GM12878 (cell line): ENCODE data around the gene BEAN1. TPM values are rescaled to one million over a fixed set of nuclear protein-coding genes. Genes with fewer than 3 reads are reported as not detected.

ENCODE experiments used
- ATAC-seq: fragments of 200-7000 bp; cut with Tn5 transposase; 3 replicates; pipeline ENCODE4 v1.9.1; 2020; ENCODE audit warnings: mild to moderate bottlenecking, moderate library complexity
- BruUV-seq: library from RNA; stranded (reverse); fragments of 400-500 nt; replicated peaks from 2 replicates; lab custom pipeline; 2021; lab: Mats Ljungman, UMichigan
- CTCF ChIA-PET: fragments of 300-600 bp; sonication (Branson Sonifier 250); formaldehyde crosslinking; extraction: SDS; loops from one replicate; lab custom pipeline; 2021; ENCODE audit warnings: inconsistent platforms; lab: Yijun Ruan, JAX
- POLR2A ChIA-PET: fragments of 350-600 bp; formaldehyde crosslinking; extraction: SDS; loops from one replicate; lab custom pipeline; 2021; ENCODE audit warnings: inconsistent platforms; lab: Charles Lee
- RAD21 ChIA-PET: fragments of 300-600 bp; sonication (Branson Sonifier 250); formaldehyde crosslinking; loops from one replicate; lab custom pipeline; 2023; ENCODE audit warnings: antibody characterized with exemption; ENCODE audit not compliant: unreplicated experiment; lab: Charles Lee
- SMC1A ChIA-PET: fragments of 300-600 bp; sonication (Branson Sonifier 250); formaldehyde crosslinking; loops from one replicate; lab custom pipeline; 2023; ENCODE audit not compliant: unreplicated experiment, uncharacterized antibody; lab: Charles Lee
- DNase-seq: peaks from one replicate; pipeline ENCODE4 v3.0.0-alpha.2; 2011; ENCODE audit warnings: low read depth, low spot score
- FAIRE-seq: peaks from 3 replicates; lab custom pipeline; 2011; peaks lifted over from hg19 to GRCh38; lab: Jason Lieb, UNC
- H2AFZ ChIP-seq: 2 replicates; pipeline ENCODE4 v1.6.0; 2011; ENCODE audit warnings: low read depth, low read length, control low read depth; ENCODE audit not compliant: control insufficient read depth
- H3K27ac ChIP-seq: 2 replicates; pipeline ENCODE4 v1.5.1; 2011; ENCODE audit warnings: control low read depth; ENCODE audit not compliant: control insufficient read depth, insufficient read depth
- H3K27me3 ChIP-seq, 2 experiments: replicated peaks in 1 of 2; 2 replicates each; pipeline versions ENCODE4 v1.6.0 to v1.6.1; 2011; ENCODE audit warnings: low read length in 1 of 2; ENCODE audit not compliant: control insufficient read depth in 2 of 2, insufficient read depth in 2 of 2
- H3K36me3 ChIP-seq, 2 experiments: 2 replicates each; pipeline ENCODE4 v1.5.1; 2011; ENCODE audit warnings: low read length in 1 of 2; ENCODE audit not compliant: control insufficient read depth in 2 of 2, insufficient read depth in 2 of 2
- H3K4me1 ChIP-seq: 2 replicates; pipeline ENCODE4 v1.6.1; 2011; ENCODE audit warnings: mild to moderate bottlenecking, low read length, moderate library complexity, mixed read lengths; ENCODE audit not compliant: control insufficient read depth, insufficient read depth
- H3K4me2 ChIP-seq: 2 replicates; pipeline ENCODE4 v1.6.0; 2011; ENCODE audit warnings: control low read depth; ENCODE audit not compliant: control insufficient read depth, insufficient read depth
- H3K4me3 ChIP-seq: fragments of 200-600 bp; sonication (generic); 2 replicates; pipeline ENCODE4 v1.5.1; 2016
- H3K79me2 ChIP-seq: 2 replicates; pipeline ENCODE4 v1.6.0; 2011; ENCODE audit warnings: low read length; ENCODE audit not compliant: control insufficient read depth, insufficient read depth
- H3K9ac ChIP-seq: 2 replicates; pipeline ENCODE4 v1.8.0; 2011; ENCODE audit warnings: low read length, control low read depth, mixed read lengths; ENCODE audit not compliant: control insufficient read depth, insufficient read depth
- H3K9me3 ChIP-seq: replicated peaks from 3 replicates; pipeline ENCODE4 v1.5.1; 2011; ENCODE audit warnings: mild to moderate bottlenecking, low read length; ENCODE audit not compliant: control insufficient read depth, insufficient read depth
- H4K20me1 ChIP-seq: 2 replicates; pipeline ENCODE4 v1.6.0; 2011; ENCODE audit not compliant: control insufficient read depth, insufficient read depth
- CBX5 ChIP-seq: sonication (generic); IDR thresholded peaks from 2 replicates; pipeline ENCODE4 v1.6.1; 2016; ENCODE audit warnings: low read depth, moderate library complexity, mild to moderate bottlenecking, inconsistent platforms
- DPF2 ChIP-seq: fragments of 450-650 bp; IDR thresholded peaks from 2 replicates; pipeline ENCODE4 v1.6.1; 2017; ENCODE audit warnings: mild to moderate bottlenecking
- ETV6 ChIP-seq, 2 experiments: fragments of 450-650 bp in 1 of 2; IDR thresholded peaks in 1 of 2; conservative IDR thresholded peaks in 1 of 2; 2 replicates each; pipeline ENCODE4 v1.6.1; 2014; ENCODE audit warnings: antibody characterized with exemption in 1 of 2, borderline replicate concordance in 1 of 2, low read depth in 1 of 2, mild to moderate bottlenecking in 1 of 2, moderate library complexity in 1 of 2
- HDAC6 ChIP-seq: fragments of 200-600 bp; sonication (generic); IDR thresholded peaks from one replicate; pipeline ENCODE4 v1.8.0; 2017; ENCODE audit warnings: antibody characterized with exemption; ENCODE audit not compliant: unreplicated experiment
- PKNOX1 ChIP-seq: fragments of 450-650 bp; IDR thresholded peaks from 2 replicates; pipeline ENCODE4 v1.6.1; 2016; ENCODE audit warnings: mild to moderate bottlenecking
- RFX5 ChIP-seq: IDR thresholded peaks from 2 replicates; pipeline ENCODE4 v1.6.1; 2011; ENCODE audit warnings: low read depth, low read length, improper control_type of control experiment
- SIN3A ChIP-seq: IDR thresholded peaks from 2 replicates; pipeline ENCODE4 v1.6.1; 2012; ENCODE audit warnings: low read depth, low read length, improper control_type of control experiment
- SIX5 ChIP-seq: IDR thresholded peaks from 2 replicates; pipeline ENCODE4 v1.6.1; 2011; ENCODE audit warnings: mild to moderate bottlenecking, low read depth, low read length, moderate library complexity; ENCODE audit not compliant: severe bottlenecking
- SP1 ChIP-seq: IDR thresholded peaks from one replicate; pipeline ENCODE4 v1.6.1; 2011; ENCODE audit warnings: low read depth, low read length
- WGBS: methylation state at CpG from one replicate; pipeline ENCODE4 v1.1.6; 2016; ENCODE audit warnings: low lambda C conversion rate; ENCODE audit not compliant: insufficient replicate concordance, insufficient coverage; ENCODE audit errors: missing lambda C conversion rate; 5-methylcytosine and 5-hydroxymethylcytosine counted together
- in situ Hi-C: fragments of 300-500 bp; cut with MboI; formaldehyde crosslinking; loops from 9 replicates; pipeline ENCODE4 v1.14.3; 2018; ENCODE audit warnings: mixed read lengths
- intact Hi-C: fragments of 100-400 bp; cut with micrococcal nuclease; formaldehyde crosslinking; loops from one replicate; pipeline ENCODE4 v1.14.2; 2022; ENCODE audit not compliant: unreplicated experiment
- polyA plus RNA-seq, 11 experiments: library from polyadenylated mRNA; depleted of rRNA in 4 of 11; unstranded in 6 of 11; stranded (reverse) in 5 of 11; fragments of >200 nt; fragmentation: Nextera tagmentation in 4 of 11; fragmentation: Illumina TruSeq in 1 of 11; extraction: Ambion mirVana in 4 of 11; extraction: Trizol in 1 of 11; gene quantifications; 1 replicate in 1 of 11; 2 replicates in 10 of 11; pipeline versions ENCODE4 v1.2.1 to v1.2.3, GENCODE V29; 2011 to 2016; ENCODE audit warnings: inconsistent platforms in 2 of 11, missing spikeins in 2 of 11, low read depth in 1 of 11
- total RNA-seq, 4 experiments: library from RNA; depleted of rRNA in 3 of 4; stranded (reverse); fragments of >200 nt in 3 of 4; fragmentation: Illumina TruSeq in 1 of 4; extraction: Trizol in 1 of 4; gene quantifications; 2 replicates each; pipeline versions ENCODE4 v1.2.1 to v1.2.3, GENCODE V29; 2013 to 2021

Gene BEAN1
- total and polyA plus RNA-seq, 10 of the 15 experiments (the other 5 are each of a cell fraction or from before 2014, with no cell fraction given) = not detected

- no peak for TF ChIP-seq SIX5
- TF ChIP-seq, all 136 proteins: peak for 0
These were observed 16.2 kb downstream of the BEAN1 start (continued) for GRCh38 chr16:66443269-66443652.

- intact Hi-C loops (no loop called here), in situ Hi-C loops (no loop called here)
- DNase-seq (no peak), ATAC-seq (peak; percentile 45; the same call in 2 of the 3 replicates), FAIRE-seq (no peak)
- Histone ChIP-seq H3K27me3 (peaks cover 3% of the 10 kb centered on the region in 2 experiments), H3K4me2 (no peak overlapping the region), H3K4me1 (no peaks in the 10 kb centered on the region), H3K27ac (no peak overlapping the region), H3K9ac (no peak overlapping the region), H3K4me3 (no peak overlapping the region), H3K79me2 (no peaks in the 10 kb centered on the region), H3K36me3 (no peaks in the 10 kb centered on the region), H4K20me1 (no peaks in the 10 kb centered on the region), H2AFZ (no peak overlapping the region), H3K9me3 (no peaks in the 10 kb centered on the region)
- TF ChIP-seq CBX5 = no peak
- TF ChIP-seq SP1 = no peak
- no peak for TF ChIP-seq PKNOX1
- TF ChIP-seq SIN3A = no peak
- no peak for TF ChIP-seq RFX5
- TF ChIP-seq ETV6 (conservative IDR thresholded peaks at IDR 0.05 in 1 of 2, IDR thresholded peaks at IDR 0.05 in 1 of 2; ENCODE audit: borderline replicate concordance in 1 of 2, low read depth in 1 of 2) = no peak
- TF ChIP-seq HDAC6 = no peak
- no peak for TF ChIP-seq DPF2
- no TSS peak for BruUV-seq
- RAD21 ChIA-PET = no interaction called here
- POLR2A ChIA-PET = no interaction called here
- WGBS = 9% methylated on average over 3 of the region's 3 CpGs
- SMC1A ChIA-PET = interaction anchor here (0.5 kb wide), 1 partner anchor 36 kb away, joined by 3 read pairs; no protein-coding TSS in a partner anchor
- CTCF ChIA-PET = interaction anchor here (1.0 to 1.7 kb wide), 2 partner anchors 11 to 386 kb away, joined by 3 to 5 read pairs; partner anchors contain the start of gene NAE1
These were observed 17.0 kb downstream of the BEAN1 start for GRCh38 chr16:66444049-66444481.
